T-helper 17 cell (primary cell): ENCODE data around the gene KRTAP10-2. TPM values are rescaled to one million over a fixed set of nuclear protein-coding genes. Genes with fewer than 3 reads are reported as not detected.
A peak's percentile ranks its signal among the peaks of the same experiment; 100 is the strongest.
"Not testable (repeated sequence)": the region's sequence is repeated elsewhere in the genome, so short reads cannot be mapped to it uniquely, and the experiment has no call there.

Experiments used
- ATAC-seq: fragments of 150-1000 bp; cut with Tn5 transposase; 2 replicates; pipeline ENCODE4 v1.10.0; 2021; ENCODE audit warnings: mild to moderate bottlenecking, moderate library complexity
- DNase-seq, 3 donors: peaks; one replicate each; pipeline versions ENCODE4 v3.0.0 to v3.0.0-alpha.2; 2020 to 2021
- H3K9me3 ChIP-seq: one replicate; pipeline ENCODE4 v1.7.0; 2013; ENCODE audit warnings: low read length, mild to moderate bottlenecking; ENCODE audit not compliant: control insufficient read depth, poor library complexity, severe bottlenecking
- H3K27ac Mint-ChIP-seq: one replicate; pipeline ENCODE4 v1.8.0; 2022; ENCODE audit warnings: mild to moderate bottlenecking, moderate library complexity, mixed read lengths
- H3K27me3 Mint-ChIP-seq: one replicate; pipeline ENCODE4 v1.8.0; 2022; ENCODE audit warnings: mixed read lengths
- H3K36me3 Mint-ChIP-seq: one replicate; pipeline ENCODE4 v1.8.0; 2022; ENCODE audit warnings: low read depth, mixed read lengths
- H3K4me1 Mint-ChIP-seq: one replicate; pipeline ENCODE4 v1.8.0; 2022; ENCODE audit warnings: mild to moderate bottlenecking, mixed read lengths
- H3K4me3 Mint-ChIP-seq: one replicate; pipeline ENCODE4 v1.8.0; 2022; ENCODE audit warnings: mild to moderate bottlenecking, moderate library complexity, mixed read lengths
- total RNA-seq, 4 donors: library from RNA in 2 of 4; stranded (reverse) in 2 of 4; gene quantifications; one replicate each; pipeline ENCODE4 v1.2.3 and lab custom pipeline; 2022 to 2026

The KRTAP10-2 gene
- total RNA-seq, 2 donors from 2014 or later: not detected

GRCh38 chr21:44550285-44550684 lies 1.0 kb downstream of the KRTAP10-2 start:
- H3K27ac Mint-ChIP-seq, ATAC-seq, DNase-seq, H3K9me3 ChIP-seq, H3K36me3 Mint-ChIP-seq, H3K27me3 Mint-ChIP-seq, H3K4me3 Mint-ChIP-seq: not testable (repeated sequence)
- H3K4me1 Mint-ChIP-seq: peaks cover 11% of the 10 kb centered on the region

- H3K36me3 Mint-ChIP-seq: peaks cover 5% of the 10 kb centered on the region
- H3K4me1 Mint-ChIP-seq: peaks cover 11% of the 10 kb centered on the region
- peaks cover 6% of the 10 kb centered on the region for H3K9me3 ChIP-seq
- H3K27me3 Mint-ChIP-seq: no peaks in the 10 kb centered on the region
- no peak overlapping the region for H3K4me3 Mint-ChIP-seq
- DNase-seq (no peak), ATAC-seq (no peak)
- no peak overlapping the region for H3K27ac Mint-ChIP-seq
These were observed 1.6 kb downstream of the KRTAP10-2 start for GRCh38 chr21:44549525-44550211.

GRCh38 chr21:44548922-44549321 lies 2.4 kb downstream of the KRTAP10-2 start:
- no peak for DNase-seq
- Mint-ChIP-seq H3K4me3 (peak overlapping the region; percentile 4), H3K27me3 (no peaks in the 10 kb centered on the region), H3K36me3 (peaks cover 5% of the 10 kb centered on the region), H3K4me1 (peaks cover 11% of the 10 kb centered on the region), H3K27ac (no peak overlapping the region)
- peaks cover 6% of the 10 kb centered on the region for H3K9me3 ChIP-seq
- ATAC-seq: no peak

GRCh38 chr21:44548381-44548780 lies 2.9 kb downstream of the KRTAP10-2 start:
- DNase-seq (no peak), ATAC-seq (no peak)
- Mint-ChIP-seq H3K4me1 (peaks cover 11% of the 10 kb centered on the region), H3K4me3 (no peak overlapping the region), H3K27ac (no peak overlapping the region), H3K36me3 (peaks cover 5% of the 10 kb centered on the region), H3K27me3 (no peaks in the 10 kb centered on the region)
- peaks cover 6% of the 10 kb centered on the region for H3K9me3 ChIP-seq

- peak overlapping the region; percentile 79 for H3K4me3 Mint-ChIP-seq
- peaks cover 5% of the 10 kb centered on the region for H3K36me3 Mint-ChIP-seq
- DNase-seq: no peak
- peaks cover 11% of the 10 kb centered on the region for H3K4me1 Mint-ChIP-seq
- H3K9me3 ChIP-seq: peaks cover 6% of the 10 kb centered on the region
- no peaks in the 10 kb centered on the region for H3K27me3 Mint-ChIP-seq
- H3K27ac Mint-ChIP-seq: peak overlapping the region; percentile 6
- peak; percentile 76 for ATAC-seq
These were observed 3.5 kb downstream of the KRTAP10-2 start for GRCh38 chr21:44547656-44548331.

- DNase-seq (no peak), ATAC-seq (no peak)
- Mint-ChIP-seq H3K27me3 (no peaks in the 10 kb centered on the region), H3K4me3 (no peak overlapping the region), H3K27ac (no peak overlapping the region), H3K4me1 (peaks cover 11% of the 10 kb centered on the region), H3K36me3 (peaks cover 4% of the 10 kb centered on the region)
- H3K9me3 ChIP-seq: peaks cover 6% of the 10 kb centered on the region
These were observed 6.7 kb downstream of the KRTAP10-2 start for GRCh38 chr21:44544566-44544965.

- H3K4me1 Mint-ChIP-seq: peaks cover 4% of the 10 kb centered on the region
- no peaks in the 10 kb centered on the region for H3K27me3 Mint-ChIP-seq
These were observed 8.6 kb downstream of the KRTAP10-2 start for GRCh38 chr21:44542716-44543115.

GRCh38 chr21:44540741-44541288 lies 10.5 kb downstream of the KRTAP10-2 start:
- no peak overlapping the region for H3K27ac Mint-ChIP-seq
- H3K4me1 Mint-ChIP-seq: no peaks in the 10 kb centered on the region
- no peaks in the 10 kb centered on the region for H3K27me3 Mint-ChIP-seq
- H3K36me3 Mint-ChIP-seq: no peaks in the 10 kb centered on the region
- DNase-seq (no peak), ATAC-seq (no peak)
- no peaks in the 10 kb centered on the region for H3K9me3 ChIP-seq
- H3K4me3 Mint-ChIP-seq: no peak overlapping the region

More at GRCh38 chr21:44542716-44543115, 8.6 kb downstream of the KRTAP10-2 start:
- DNase-seq (no peak), ATAC-seq (no peak)
- no peak overlapping the region for H3K27ac Mint-ChIP-seq
- peaks cover 6% of the 10 kb centered on the region for H3K9me3 ChIP-seq
- H3K4me3 Mint-ChIP-seq: no peak overlapping the region
- H3K36me3 Mint-ChIP-seq: peaks cover 2% of the 10 kb centered on the region

GRCh38 chr21:44539991-44540666 lies 11.2 kb downstream of the KRTAP10-2 start, which contains the start of gene KRTAP10-1:
Gene KRTAP10-1, minus strand, starts transcription at chr21:44540195. Its CDS starts 45 bp downstream, at chr21:44540150.
- no peaks in the 10 kb centered on the region for H3K9me3 ChIP-seq
- Mint-ChIP-seq H3K4me3 (no peak within 1 kb of the TSS), H3K4me1 (no peaks in the 10 kb centered on the region), H3K27me3 (no peaks in the 10 kb centered on the region), H3K27ac (no peak within 1 kb of the TSS), H3K36me3 (no peaks in the 10 kb centered on the region)
- DNase-seq (no peak), ATAC-seq (no peak)

- Mint-ChIP-seq H3K27me3 (no peaks in the 10 kb centered on the region), H3K4me3 (no peak overlapping the region), H3K4me1 (no peaks in the 10 kb centered on the region), H3K27ac (no peak overlapping the region), H3K36me3 (no peaks in the 10 kb centered on the region)
- ATAC-seq: no peak
- DNase-seq: no peak
- H3K9me3 ChIP-seq: no peaks in the 10 kb centered on the region
These were observed 12.3 kb downstream of the KRTAP10-2 start for GRCh38 chr21:44539046-44539445.

GRCh38 chr21:44537930-44538911 lies 13.1 kb downstream of the KRTAP10-2 start:
- Mint-ChIP-seq H3K27ac (no peak overlapping the region), H3K27me3 (no peaks in the 10 kb centered on the region), H3K36me3 (no peaks in the 10 kb centered on the region), H3K4me3 (no peak overlapping the region), H3K4me1 (no peaks in the 10 kb centered on the region)
- DNase-seq (no peak), ATAC-seq (no peak)
- no peaks in the 10 kb centered on the region for H3K9me3 ChIP-seq

- ATAC-seq: no peak
- Mint-ChIP-seq H3K27me3 (peaks cover 8% of the 10 kb centered on the region), H3K36me3 (no peaks in the 10 kb centered on the region)
These were observed 15.3 kb downstream of the KRTAP10-2 start for GRCh38 chr21:44535963-44536362.

More at GRCh38 chr21:44535963-44536362, 15.3 kb downstream of the KRTAP10-2 start:
- Mint-ChIP-seq H3K4me3 (no peak overlapping the region), H3K27ac (no peak overlapping the region), H3K4me1 (no peaks in the 10 kb centered on the region)
- H3K9me3 ChIP-seq: no peaks in the 10 kb centered on the region
- no peak for DNase-seq
